Suppressor macrophage treated with lipopolysaccharide for 1 hour (primary cell): ENCODE measurements around the gene HOXB5.
A peak's percentile ranks its signal among the peaks of the same experiment; 100 is the strongest.

Source experiments
- DNase-seq, 3 donors: peaks; one replicate each; pipeline ENCODE4 v3.0.0-alpha.2; 2020 to 2022

The HOXB5 gene

GRCh38 chr17:48593126-48593829, at the start of gene HOXB5:
HOXB5 (minus strand) TSS chr17:48593779; CDS start chr17:48593682, 97 bp downstream.
- peak in 1 of 3 donors; percentile 58 for DNase-seq

- no peak for DNase-seq
Measured at GRCh38 chr17:48642843-48643696, 49.5 kb upstream of the HOXB5 start.

GRCh38 chr17:48642059-48642842, 48.7 kb upstream of the HOXB5 start:
- DNase-seq = peak in 1 of 3 donors; percentile 27

- DNase-seq = no peak
Measured at GRCh38 chr17:48641541-48642058, 48.0 kb upstream of the HOXB5 start.

- no peak for DNase-seq
Measured at GRCh38 chr17:48640858-48641180, 47.2 kb upstream of the HOXB5 start.

GRCh38 chr17:48639982-48640857, 46.6 kb upstream of the HOXB5 start:
- DNase-seq = no peak

GRCh38 chr17:48639136-48639535, 45.6 kb upstream of the HOXB5 start:
- no peak for DNase-seq

- DNase-seq = no peak
Measured at GRCh38 chr17:48637323-48638260, 44.0 kb upstream of the HOXB5 start.

DNA sequence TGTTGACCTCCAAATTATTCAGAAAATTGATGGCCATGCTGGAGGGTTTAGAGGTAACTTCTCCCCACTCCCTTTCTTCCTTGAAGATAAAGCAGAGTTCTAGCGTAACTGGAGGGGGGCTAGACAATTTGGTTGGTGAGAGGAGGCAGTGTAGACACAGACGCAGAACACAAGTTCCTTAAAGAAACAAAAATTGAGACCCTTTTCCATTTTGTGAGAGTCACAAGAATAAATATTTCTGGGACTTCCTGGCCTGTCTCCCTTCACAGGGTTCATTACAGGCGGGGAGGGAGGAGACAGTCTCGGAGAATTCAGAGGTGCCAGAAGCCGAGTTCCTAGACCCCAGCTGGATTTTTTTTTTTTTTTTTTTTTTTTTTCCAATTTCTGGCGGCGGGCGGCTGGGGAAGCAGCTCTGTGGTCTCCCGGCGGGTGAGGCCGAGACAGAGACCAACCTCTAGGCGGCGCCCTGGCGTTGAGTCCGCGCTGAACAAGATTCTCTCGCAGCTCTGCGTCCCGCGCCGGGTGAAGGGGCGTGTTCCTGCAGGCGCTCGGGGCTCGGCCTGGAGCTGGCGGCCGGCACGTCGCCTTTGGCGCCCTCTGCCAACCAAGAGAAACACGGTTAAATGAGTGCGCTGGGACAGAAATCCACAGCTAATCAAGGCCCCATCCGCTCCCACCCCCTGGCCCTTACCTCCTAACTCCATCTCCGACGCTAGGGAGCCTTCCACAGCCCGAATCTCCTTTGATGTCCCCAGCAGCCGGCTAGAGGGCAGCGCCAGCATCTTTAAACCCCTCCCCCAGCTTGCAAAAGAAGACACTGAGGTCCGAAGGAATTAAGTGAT, 42.8 kb upstream of the HOXB5 start:
- peak; percentile 69 to 87 (median 72) for DNase-seq

DNA sequence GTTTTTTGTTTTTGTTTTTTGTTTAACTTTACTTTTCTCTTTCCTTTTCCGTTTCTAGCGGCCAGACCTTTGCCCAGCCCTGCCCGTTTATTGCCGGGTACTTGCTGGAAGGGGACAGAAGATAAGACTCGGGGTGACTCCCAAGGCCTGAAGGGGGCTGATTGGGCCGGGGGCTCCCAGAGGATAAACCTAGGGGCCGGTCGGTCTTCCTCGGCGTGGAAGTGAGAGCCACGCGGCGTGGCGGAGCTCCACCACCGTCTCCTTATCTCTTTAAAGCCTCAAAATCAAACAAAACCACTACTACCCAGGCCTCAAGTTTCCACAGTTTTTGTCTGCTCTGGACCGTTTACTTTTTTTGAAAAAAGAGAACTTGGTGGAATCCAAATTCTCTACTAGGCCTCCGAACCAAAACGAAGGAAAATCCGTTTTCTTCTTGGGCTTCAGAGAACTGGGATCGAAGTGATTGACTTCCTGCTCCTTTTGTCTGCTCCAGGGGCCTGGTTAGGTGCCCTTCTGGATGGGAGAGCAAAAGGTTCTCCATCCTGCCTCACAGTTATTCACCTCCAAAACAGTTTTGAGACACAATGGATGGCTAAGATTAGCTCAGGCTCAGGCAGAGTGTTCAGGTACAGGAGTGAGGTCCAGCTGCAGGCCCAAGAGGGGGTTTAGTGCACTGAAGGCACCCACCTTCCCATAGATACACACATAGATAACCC, 41.1 kb upstream of the HOXB5 start:
- DNase-seq = no peak

DNA sequence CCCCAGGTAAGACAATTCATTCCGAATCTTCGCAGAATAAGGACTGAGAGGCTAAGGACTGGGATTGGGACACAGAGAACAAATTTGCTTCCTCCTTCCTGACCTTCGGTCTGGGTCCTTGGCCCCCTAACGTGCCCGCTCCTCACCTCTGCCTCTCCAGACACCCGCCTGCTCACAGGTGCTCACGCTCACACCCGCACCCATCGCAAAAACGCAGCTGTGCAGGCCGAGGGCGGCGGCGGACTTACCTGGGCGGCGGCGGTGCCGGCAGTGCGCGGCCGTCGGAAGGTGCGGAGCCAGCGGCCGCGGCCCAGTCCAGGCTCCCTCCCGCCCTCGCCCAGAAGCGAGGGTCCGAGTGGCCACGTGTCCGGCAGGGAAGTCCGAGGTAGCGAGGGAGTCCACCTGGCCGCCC, 39.7 kb upstream of the HOXB5 start:
- no peak for DNase-seq

GRCh38 chr17:48632579-48633265, 39.1 kb upstream of the HOXB5 start:
- DNase-seq = no peak

DNA sequence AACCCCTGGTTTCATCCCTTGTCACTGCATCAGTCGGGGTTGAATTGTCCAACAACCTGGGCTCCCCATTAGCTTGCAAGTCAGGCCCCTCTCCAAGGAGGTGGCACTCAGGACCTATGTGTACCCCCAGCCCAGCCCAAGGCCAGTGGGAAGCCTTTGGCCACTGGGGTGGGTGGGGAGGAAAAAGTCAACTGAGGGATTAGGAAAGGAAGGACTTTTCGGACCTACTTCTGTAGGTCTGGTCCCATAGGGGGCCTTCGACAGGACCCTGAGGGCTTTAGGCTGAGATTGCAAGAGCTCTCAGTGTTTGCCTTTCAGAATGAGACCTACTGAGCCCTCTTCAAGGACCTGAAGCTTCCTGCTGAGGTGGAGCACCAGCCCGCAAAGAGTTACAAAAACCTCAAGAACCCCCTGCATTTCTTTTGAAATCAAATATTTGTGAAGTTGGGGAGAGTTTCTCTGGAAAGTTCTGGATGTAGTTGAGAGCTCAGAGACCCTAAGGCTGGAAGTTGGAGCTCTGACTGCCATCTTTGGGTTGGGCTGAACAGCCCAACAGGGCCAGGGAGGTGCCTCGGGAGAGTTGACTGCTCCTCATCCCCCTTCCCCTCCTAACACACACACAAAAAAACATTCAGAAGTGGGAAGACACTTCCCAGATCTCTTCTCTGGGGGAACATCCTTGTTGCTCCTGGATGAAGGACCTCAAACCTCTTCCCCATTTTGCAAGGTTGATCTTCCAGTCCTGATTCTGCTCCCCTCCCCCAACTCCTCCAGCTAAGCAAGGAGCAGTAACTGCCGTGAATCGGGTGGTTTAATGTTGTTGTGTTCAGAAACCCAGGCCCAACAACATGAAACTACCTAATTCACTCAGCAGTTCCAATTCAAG, 38.4 kb upstream of the HOXB5 start:
- DNase-seq = no peak

DNA sequence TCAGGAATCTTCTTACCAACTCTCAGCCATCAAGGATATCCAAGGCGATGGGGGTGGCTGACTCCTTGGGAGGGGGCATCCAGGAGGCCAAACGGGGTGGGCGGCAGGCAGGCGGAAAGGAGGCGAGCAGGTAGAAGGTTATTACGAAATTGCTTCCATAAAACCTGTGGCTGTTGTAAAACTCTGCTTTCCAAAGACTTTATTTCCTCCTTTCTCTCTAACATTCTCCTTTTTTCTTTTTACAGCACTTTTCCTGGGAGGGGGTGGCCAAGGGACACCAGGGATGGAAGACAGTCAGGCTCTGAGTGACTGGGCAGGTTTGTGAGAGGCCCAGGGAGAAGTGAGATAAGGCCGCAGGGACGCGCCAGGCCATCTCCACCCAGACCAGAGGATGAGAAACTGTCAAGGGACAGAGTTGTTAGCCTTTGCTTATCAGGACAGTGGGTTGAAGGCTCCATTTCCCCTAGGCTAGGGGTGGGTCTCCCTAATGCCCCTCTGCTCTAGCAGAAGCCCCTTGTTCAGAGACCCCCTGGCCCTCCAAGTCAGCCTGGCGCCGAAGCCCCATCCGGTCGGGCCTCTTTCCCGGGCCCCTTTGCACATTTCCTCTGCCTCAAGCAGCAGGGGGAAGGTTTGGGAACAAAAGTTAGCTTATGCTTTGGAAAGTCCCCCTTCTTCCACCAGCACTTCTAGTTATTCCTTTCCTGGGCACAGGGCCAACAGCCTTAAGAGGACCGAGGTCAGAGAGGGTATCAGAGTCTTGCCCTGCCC, 37.5 kb upstream of the HOXB5 start:
- peak in 1 of 3 donors; percentile 40 for DNase-seq

- DNase-seq = no peak
Measured at GRCh38 chr17:48630009-48630924, 36.7 kb upstream of the HOXB5 start.

DNA sequence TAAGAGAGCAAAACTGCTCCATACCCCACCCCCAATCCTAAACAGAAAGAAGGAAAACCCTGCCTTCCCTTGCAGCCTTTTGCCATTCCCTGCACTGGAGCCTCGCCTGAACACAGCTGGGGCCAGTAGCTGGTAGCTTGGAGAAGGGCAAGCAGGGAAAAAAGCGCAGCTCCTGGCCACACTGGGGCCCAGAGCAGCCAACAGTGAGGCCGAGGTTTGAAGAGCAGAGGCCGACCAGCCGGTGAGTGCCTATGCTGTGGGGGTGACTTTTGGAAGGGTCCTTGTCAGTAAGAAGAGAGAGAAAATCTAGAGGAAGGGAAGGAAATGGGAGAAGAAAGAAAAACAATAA, 35.8 kb upstream of the HOXB5 start:
- DNase-seq = no peak
